NCI-H1930 (cell line): ENCODE data around the gene ARL4C.
A peak's percentile ranks its signal among the peaks of the same experiment; 100 is the strongest.

Experiments
- DNase-seq, 2 experiments: peaks; one replicate each; lab custom pipeline; 2025; lab: John Stamatoyannopoulos, UW

The ARL4C gene, protein sequence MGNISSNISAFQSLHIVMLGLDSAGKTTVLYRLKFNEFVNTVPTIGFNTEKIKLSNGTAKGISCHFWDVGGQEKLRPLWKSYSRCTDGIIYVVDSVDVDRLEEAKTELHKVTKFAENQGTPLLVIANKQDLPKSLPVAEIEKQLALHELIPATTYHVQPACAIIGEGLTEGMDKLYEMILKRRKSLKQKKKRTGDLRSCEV

DNA sequence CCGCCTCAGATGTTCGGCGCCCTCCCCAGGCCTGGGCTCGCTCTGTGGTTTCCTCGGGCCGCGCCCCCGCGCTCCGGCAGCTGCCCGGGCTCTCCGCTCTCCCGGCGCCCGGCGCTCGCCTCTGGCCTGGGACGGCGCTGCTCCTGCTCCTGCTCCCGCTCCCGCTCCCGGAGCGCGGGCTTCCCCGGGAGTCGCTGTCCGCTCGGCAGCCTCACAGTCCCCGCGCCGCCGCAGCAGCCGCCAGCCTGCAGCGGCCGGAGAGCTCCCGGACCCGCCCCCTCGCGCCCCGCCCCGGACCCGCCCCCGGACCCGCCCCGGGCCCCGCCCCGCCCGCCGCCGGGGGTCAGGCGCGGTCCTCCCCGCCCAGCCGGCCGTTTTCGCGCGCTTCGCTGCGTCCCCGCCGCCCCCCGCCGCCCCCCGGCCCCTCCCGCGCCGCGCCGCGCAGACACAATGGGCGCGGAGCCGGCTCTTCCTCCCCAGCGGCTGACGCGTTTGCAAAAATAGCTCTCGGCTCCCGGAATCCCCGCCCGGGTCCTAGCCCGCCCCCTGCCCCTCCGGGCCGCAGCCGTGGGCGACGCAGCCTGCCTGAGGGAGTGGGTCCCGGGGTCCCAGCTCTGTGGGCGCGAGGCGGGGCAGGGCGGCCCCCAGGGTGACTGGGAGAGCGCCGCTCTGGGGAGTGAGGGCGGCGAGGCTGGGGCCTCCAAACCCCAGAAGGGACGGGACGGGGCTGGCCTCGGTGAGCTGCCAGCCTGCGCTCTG is at the start of gene ARL4C:
Gene ARL4C, minus strand, starts transcription at position 247 of the 759 bp plus-strand sequence. CDS start 495 bp downstream, outside the sequence.
- DNase-seq, result peak; percentile 63 to 64

GRCh38 chr2:234544659-234545611 is 48.1 kb upstream of the ARL4C start:
- DNase-seq, result no peak

DNA sequence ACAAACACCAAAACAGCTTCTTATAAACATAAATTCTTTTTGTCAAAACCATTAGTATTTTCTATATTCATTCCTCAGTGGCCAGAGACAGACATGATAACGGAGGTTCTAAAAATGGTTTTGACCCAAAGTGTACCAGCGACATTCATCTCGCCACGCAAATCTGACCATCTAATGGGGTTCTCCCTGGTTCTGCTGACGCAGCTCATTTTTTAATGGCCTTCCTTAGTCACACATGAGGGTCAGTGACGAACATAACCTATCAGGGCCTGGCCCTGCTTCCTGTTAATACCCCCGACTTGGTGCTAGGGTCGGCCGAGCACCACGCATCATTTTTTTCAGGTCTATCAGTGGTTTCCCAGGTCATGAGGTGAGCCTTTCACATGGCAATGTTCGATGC is 45.9 kb upstream of the ARL4C start:
- DNase-seq, result no peak

- DNase-seq, result no peak
Measured at GRCh38 chr2:234537929-234538328, 41.0 kb upstream of the ARL4C start.

DNA sequence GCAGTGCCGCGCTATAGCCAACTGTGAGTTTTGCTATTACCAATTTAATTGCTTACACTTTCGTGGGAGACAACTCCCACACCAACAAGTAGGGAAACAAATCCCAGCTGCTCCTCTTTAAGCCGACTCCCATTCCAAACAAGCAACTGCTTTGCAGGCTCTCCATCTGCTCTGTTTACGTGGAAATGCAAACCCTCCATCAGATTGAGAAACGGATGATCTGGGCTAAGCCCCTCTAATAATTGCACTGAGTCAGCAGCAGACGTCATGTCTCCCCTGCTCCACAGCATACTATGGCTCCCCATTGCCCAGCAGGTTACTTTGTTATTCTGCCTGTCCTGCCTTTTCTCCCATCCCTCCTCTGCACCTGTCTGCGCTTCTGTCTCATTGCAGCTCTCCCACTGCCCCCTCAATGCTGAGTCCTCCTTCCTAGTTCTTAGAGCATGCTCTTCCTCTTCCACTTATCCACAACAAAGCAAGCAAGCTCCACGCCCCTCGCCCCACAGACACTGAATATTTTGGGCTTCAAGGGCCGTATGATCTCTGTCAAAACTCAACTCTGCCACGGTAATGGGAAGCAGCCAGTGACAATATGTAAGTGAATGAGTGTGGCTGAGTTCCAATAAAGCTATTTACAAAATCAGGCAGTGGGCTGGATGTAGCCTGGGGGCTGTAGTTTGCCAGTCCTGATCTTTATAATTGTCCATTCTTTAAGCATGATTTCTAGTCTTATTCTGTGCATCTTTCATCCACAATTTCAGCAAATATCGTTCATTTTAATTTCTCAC is 39.5 kb upstream of the ARL4C start:
- no peak for DNase-seq

- DNase-seq, result no peak
Measured at GRCh38 chr2:234535464-234535863, 38.6 kb upstream of the ARL4C start.

- DNase-seq, result no peak
Measured at GRCh38 chr2:234534515-234534914, 37.6 kb upstream of the ARL4C start.

- no peak for DNase-seq
Measured at GRCh38 chr2:234533626-234534025, 36.7 kb upstream of the ARL4C start.

- DNase-seq, result no peak
Measured at GRCh38 chr2:234528410-234529148, 31.7 kb upstream of the ARL4C start.

- DNase-seq, result no peak
Measured at GRCh38 chr2:234526711-234527110, 29.8 kb upstream of the ARL4C start.

GRCh38 chr2:234521536-234521935 is 24.7 kb upstream of the ARL4C start:
- no peak for DNase-seq

DNA sequence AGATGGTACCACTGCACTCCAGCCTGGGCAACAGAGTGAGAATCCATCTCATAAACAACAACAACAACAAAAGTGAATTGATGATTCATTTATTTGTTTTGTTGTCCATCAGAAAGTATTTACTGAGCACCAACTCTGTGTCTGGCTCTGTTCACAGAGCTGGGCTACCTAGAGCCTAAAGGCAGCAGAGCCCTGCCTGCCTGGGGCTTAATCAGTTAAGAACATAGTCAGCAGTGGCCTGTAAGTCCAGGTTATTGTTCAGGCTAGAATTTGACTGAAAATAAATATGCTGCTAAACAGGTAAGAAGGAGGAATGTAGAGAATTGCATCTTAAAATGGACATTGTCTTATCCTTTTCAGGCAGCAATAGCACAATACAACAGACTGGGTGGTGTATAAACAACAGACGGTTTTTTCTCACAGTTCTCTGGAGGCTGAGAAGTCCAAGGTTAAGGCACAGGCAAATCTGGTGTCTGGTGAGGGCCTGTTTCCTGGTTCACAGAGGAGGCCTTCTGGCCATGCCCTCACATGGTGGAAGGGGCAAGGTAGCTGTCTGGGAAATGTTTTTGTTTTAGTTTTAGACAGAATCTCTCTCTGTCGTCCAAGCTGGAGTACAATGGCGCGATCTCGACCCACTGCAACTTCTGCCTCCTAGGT is 22.2 kb upstream of the ARL4C start:
- no peak for DNase-seq

- no peak for DNase-seq
Measured at GRCh38 chr2:234517971-234518370, 21.1 kb upstream of the ARL4C start.

GRCh38 chr2:234514873-234515638 is 18.2 kb upstream of the ARL4C start:
- no peak for DNase-seq

GRCh38 chr2:234514099-234514498 is 17.2 kb upstream of the ARL4C start:
- DNase-seq, result no peak

DNA sequence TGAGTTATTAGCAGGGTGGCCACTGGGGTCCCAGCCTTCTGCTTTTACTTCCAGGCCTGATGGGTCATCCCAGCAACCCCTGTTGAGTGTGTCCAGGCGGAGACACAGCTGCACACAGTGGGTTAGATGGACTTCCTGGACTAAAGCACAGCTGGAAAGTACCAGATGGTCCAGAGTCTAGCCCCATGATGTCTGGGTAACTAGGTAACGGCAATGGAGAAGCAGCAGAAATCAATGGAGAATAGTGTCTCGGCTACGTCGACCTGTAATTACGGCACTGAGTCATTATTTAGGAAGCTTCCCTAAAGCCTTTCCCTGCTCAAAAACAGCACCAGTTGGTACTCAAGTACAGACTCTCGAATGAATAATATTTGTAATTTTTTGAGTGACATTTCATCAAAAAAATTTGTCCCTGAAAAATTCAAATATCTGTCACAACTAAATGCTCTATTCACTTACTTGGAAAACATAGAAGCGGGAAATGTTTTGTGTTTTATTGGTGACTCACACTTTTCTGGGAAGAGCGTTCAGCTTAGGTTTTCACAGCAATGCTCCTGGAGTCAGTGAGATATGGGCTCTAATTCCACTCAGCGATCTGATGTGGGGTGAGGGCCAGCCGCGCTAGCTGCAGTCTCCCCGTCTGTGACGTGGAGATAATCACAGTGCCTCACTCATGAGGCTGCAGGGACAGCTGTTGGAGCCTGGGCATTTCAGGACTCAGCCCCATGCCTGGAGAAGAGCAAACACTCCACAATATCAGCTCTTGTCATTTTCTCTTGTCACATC is 16.2 kb upstream of the ARL4C start:
- DNase-seq, result no peak

- DNase-seq, result no peak
Measured at GRCh38 chr2:234502919-234503285, 6.0 kb upstream of the ARL4C start.

DNA sequence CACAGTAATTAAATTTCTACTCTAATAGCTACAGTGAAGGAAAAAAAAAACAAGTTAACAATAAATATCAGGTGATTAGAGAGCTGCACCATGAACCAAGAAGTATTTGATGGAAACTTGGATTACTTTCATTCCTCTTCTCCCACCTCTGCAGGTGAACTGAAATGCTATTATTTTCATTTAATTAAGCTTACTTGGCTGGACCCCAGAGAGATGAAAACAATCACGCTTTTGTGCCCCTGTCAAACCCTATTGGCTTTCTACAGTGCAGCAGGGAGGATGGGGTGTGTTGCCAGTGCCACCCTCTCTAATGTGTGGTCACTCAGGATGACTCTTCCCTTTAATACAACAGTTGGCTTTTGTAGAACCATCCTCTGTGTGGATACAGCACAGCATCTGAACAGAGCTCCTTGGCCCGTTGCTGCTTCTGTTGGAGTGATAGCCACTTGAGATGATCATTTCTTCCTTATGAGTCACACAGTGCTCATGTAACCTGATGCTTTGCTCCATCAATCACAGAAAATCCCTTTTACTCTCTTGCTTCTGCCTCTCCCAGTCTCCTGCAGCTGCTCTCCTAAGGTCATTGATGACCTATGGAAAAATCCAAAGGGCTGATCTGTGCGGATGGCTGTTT is 5.5 kb upstream of the ARL4C start:
- DNase-seq, result no peak
